Activated naive CD4-positive, alpha-beta T cell treated with anti-CD3 and anti-CD28 coated beads, Interleukin-2, amount 50 U/mL, for 72 hours (primary cell): ENCODE results near the gene AP2A1. TPM values are rescaled to one million over a fixed set of nuclear protein-coding genes. Genes with fewer than 3 reads are reported as not detected.
A peak's percentile ranks its signal among the peaks of the same experiment; 100 is the strongest.

Experiments
- ATAC-seq, 2 donors: fragments of 150-1000 bp; cut with Tn5 transposase; 2 replicates each; pipeline ENCODE4 v1.10.0; 2021; ENCODE audit warnings: mild to moderate bottlenecking in 2 of 2, moderate library complexity in 2 of 2
- DNase-seq, 2 donors: peaks; one replicate each; pipeline ENCODE4 v3.0.0; 2021 to 2022; ENCODE audit warnings: low spot score in 2 of 2
- H3K27ac Mint-ChIP-seq, 2 donors: one replicate each; pipeline ENCODE4 v1.8.0; 2022; ENCODE audit warnings: mild to moderate bottlenecking in 2 of 2, mixed read lengths in 2 of 2
- H3K36me3 Mint-ChIP-seq, 2 donors: one replicate each; pipeline ENCODE4 v1.8.0; 2022; ENCODE audit warnings: mixed read lengths in 2 of 2
- H3K9me3 Mint-ChIP-seq, 2 donors: one replicate each; pipeline ENCODE4 v1.8.0; 2022; ENCODE audit warnings: mixed read lengths in 2 of 2
- total RNA-seq, 2 donors: library from RNA; stranded (reverse); gene quantifications; one replicate each; pipeline ENCODE4 v1.2.3, GENCODE V29; 2022

Gene AP2A1
- total RNA-seq, 2 donors from 2014 or later: 79.0 to 137 TPM

- ATAC-seq: no peak
- H3K27ac Mint-ChIP-seq: peak overlapping the region; percentile 58 to 87
Observed at GRCh38 chr19:49779731-49780555, 13.1 kb downstream of the AP2A1 start.

GRCh38 chr19:49780861-49781260, 14.1 kb downstream of the AP2A1 start:
- DNase-seq: no peak
- Mint-ChIP-seq H3K27ac (peak overlapping the region; percentile 58 to 87), H3K9me3 (no peaks in the 10 kb centered on the region), H3K36me3 (peaks cover 15 to 16% of the 10 kb centered on the region in 2 donors)
- no peak for ATAC-seq

More at GRCh38 chr19:49779731-49780555, 13.1 kb downstream of the AP2A1 start:
- H3K36me3 Mint-ChIP-seq: peaks cover 10 to 11% of the 10 kb centered on the region in 2 donors
- H3K9me3 Mint-ChIP-seq: no peaks in the 10 kb centered on the region
- DNase-seq: no peak

GRCh38 chr19:49781394-49781793, 14.6 kb downstream of the AP2A1 start:
- Mint-ChIP-seq H3K36me3 (peaks cover 15 to 16% of the 10 kb centered on the region in 2 donors), H3K27ac (peak overlapping the region in 1 of 2 donors; percentile 87), H3K9me3 (no peaks in the 10 kb centered on the region)
- DNase-seq (no peak), ATAC-seq (no peak)

- peak overlapping the region in 1 of 2 donors; percentile 34 for H3K27ac Mint-ChIP-seq
- DNase-seq (no peak), ATAC-seq (no peak)
- H3K9me3 Mint-ChIP-seq: no peaks in the 10 kb centered on the region
- peaks cover 15 to 16% of the 10 kb centered on the region in 2 donors for H3K36me3 Mint-ChIP-seq
Observed at GRCh38 chr19:49782515-49782914, 15.7 kb downstream of the AP2A1 start.

- no peaks in the 10 kb centered on the region for H3K9me3 Mint-ChIP-seq
- ATAC-seq (no peak), DNase-seq (no peak)
- peaks cover 15 to 20% of the 10 kb centered on the region in 2 donors for H3K36me3 Mint-ChIP-seq
- peak overlapping the region in 1 of 2 donors; percentile 69 for H3K27ac Mint-ChIP-seq
Observed at GRCh38 chr19:49786376-49786820, 19.6 kb downstream of the AP2A1 start.

GRCh38 chr19:49787746-49788145, 20.9 kb downstream of the AP2A1 start:
- no peaks in the 10 kb centered on the region for H3K9me3 Mint-ChIP-seq
- peaks cover 14 to 20% of the 10 kb centered on the region in 2 donors for H3K36me3 Mint-ChIP-seq
- no peak overlapping the region for H3K27ac Mint-ChIP-seq
- no peak for DNase-seq
- no peak for ATAC-seq

- peaks cover 8 to 11% of the 10 kb centered on the region in 2 donors for H3K36me3 Mint-ChIP-seq
- H3K9me3 Mint-ChIP-seq: no peaks in the 10 kb centered on the region
- no peak for ATAC-seq
- DNase-seq: no peak
- H3K27ac Mint-ChIP-seq: no peak overlapping the region
Observed at GRCh38 chr19:49788857-49789256, 22.1 kb downstream of the AP2A1 start.

GRCh38 chr19:49790866-49791265, 24.1 kb downstream of the AP2A1 start:
- peaks cover 0 to 4% of the 10 kb centered on the region in 2 donors for H3K36me3 Mint-ChIP-seq

GRCh38 chr19:49791776-49792445, 25.1 kb downstream of the AP2A1 start:
- no peaks in the 10 kb centered on the region for H3K9me3 Mint-ChIP-seq
- DNase-seq (no peak), ATAC-seq (no peak)
- H3K36me3 Mint-ChIP-seq: peaks cover 4 to 6% of the 10 kb centered on the region in 2 donors
- H3K27ac Mint-ChIP-seq: no peak overlapping the region

More at GRCh38 chr19:49790866-49791265, 24.1 kb downstream of the AP2A1 start:
- ATAC-seq (no peak), DNase-seq (no peak)
- no peaks in the 10 kb centered on the region for H3K9me3 Mint-ChIP-seq
- H3K27ac Mint-ChIP-seq: peak overlapping the region in 1 of 2 donors; percentile 60

- Mint-ChIP-seq H3K36me3 (peaks cover 4 to 6% of the 10 kb centered on the region in 2 donors), H3K9me3 (no peaks in the 10 kb centered on the region), H3K27ac (peak overlapping the region in 1 of 2 donors; percentile 95)
- ATAC-seq: peak in 1 of 2 donors; percentile 17
- DNase-seq: no peak
Observed at GRCh38 chr19:49792829-49793560, 26.2 kb downstream of the AP2A1 start.

GRCh38 chr19:49793561-49793840, 26.7 kb downstream of the AP2A1 start:
- ATAC-seq (peak; percentile 97 to 99), DNase-seq (peak in 1 of 2 donors; percentile 31)
- Mint-ChIP-seq H3K27ac (peak overlapping the region in 1 of 2 donors; percentile 95), H3K9me3 (no peaks in the 10 kb centered on the region), H3K36me3 (peaks cover under 1 to 6% of the 10 kb centered on the region in 2 donors)

- ATAC-seq (no peak), DNase-seq (no peak)
- Mint-ChIP-seq H3K9me3 (no peaks in the 10 kb centered on the region), H3K27ac (no peak overlapping the region), H3K36me3 (peaks cover 0 to 6% of the 10 kb centered on the region in 2 donors)
Observed at GRCh38 chr19:49795615-49796014, 28.8 kb downstream of the AP2A1 start.

GRCh38 chr19:49798574-49798973, 31.8 kb downstream of the AP2A1 start:
- no peak overlapping the region for H3K27ac Mint-ChIP-seq
- H3K36me3 Mint-ChIP-seq: peaks cover 0 to 6% of the 10 kb centered on the region in 2 donors

GRCh38 chr19:49799271-49799797, 32.5 kb downstream of the AP2A1 start:
- peaks cover 0 to 6% of the 10 kb centered on the region in 2 donors for H3K36me3 Mint-ChIP-seq
- no peaks in the 10 kb centered on the region for H3K9me3 Mint-ChIP-seq
- ATAC-seq: no peak
- no peak overlapping the region for H3K27ac Mint-ChIP-seq
- no peak for DNase-seq

More at GRCh38 chr19:49798574-49798973, 31.8 kb downstream of the AP2A1 start:
- ATAC-seq: no peak
- H3K9me3 Mint-ChIP-seq: no peaks in the 10 kb centered on the region
- no peak for DNase-seq

- Mint-ChIP-seq H3K9me3 (no peaks in the 10 kb centered on the region), H3K36me3 (peaks cover 0 to 6% of the 10 kb centered on the region in 2 donors), H3K27ac (no peak overlapping the region)
- DNase-seq: no peak
- no peak for ATAC-seq
Observed at GRCh38 chr19:49799798-49800376, 33.1 kb downstream of the AP2A1 start.

- DNase-seq: no peak
- Mint-ChIP-seq H3K9me3 (no peaks in the 10 kb centered on the region), H3K36me3 (peaks cover 0 to 6% of the 10 kb centered on the region in 2 donors), H3K27ac (no peak overlapping the region)
- ATAC-seq: no peak
Observed at GRCh38 chr19:49800771-49801170, 34.0 kb downstream of the AP2A1 start.
